Measurements from ENCODE around the gene CSPG4. TPM values are rescaled to one million over a fixed set of nuclear protein-coding genes. Genes with fewer than 3 reads are reported as not detected.

CSPG4 gene
- total and polyA plus RNA-seq, 2 of the 13 experiments (the other 11 are each of a cell fraction or from before 2014, with no cell fraction given) = 0.01 to 0.04 TPM

DNA sequence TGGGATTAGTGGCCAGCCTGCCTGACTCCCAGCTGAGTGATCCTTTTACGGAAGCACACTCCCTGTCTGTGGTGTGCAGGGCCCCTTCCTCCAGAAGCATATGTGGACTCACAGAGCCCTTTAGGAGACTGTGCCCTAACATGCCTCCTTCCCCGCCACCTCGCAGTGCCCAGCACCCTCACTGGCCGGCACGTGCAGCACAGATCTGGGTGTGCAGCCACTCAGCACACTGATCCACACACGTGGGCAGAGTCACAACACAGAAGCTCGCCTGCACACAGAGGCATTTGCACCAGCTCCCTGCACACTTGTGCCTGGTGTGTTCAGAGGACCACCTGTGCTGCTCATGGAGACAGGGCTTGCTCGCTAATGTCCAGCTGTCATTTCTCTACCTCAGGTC, 23.6 kb upstream of the CSPG4 start (continued):
- TF ChIP-seq, protein P1, sequence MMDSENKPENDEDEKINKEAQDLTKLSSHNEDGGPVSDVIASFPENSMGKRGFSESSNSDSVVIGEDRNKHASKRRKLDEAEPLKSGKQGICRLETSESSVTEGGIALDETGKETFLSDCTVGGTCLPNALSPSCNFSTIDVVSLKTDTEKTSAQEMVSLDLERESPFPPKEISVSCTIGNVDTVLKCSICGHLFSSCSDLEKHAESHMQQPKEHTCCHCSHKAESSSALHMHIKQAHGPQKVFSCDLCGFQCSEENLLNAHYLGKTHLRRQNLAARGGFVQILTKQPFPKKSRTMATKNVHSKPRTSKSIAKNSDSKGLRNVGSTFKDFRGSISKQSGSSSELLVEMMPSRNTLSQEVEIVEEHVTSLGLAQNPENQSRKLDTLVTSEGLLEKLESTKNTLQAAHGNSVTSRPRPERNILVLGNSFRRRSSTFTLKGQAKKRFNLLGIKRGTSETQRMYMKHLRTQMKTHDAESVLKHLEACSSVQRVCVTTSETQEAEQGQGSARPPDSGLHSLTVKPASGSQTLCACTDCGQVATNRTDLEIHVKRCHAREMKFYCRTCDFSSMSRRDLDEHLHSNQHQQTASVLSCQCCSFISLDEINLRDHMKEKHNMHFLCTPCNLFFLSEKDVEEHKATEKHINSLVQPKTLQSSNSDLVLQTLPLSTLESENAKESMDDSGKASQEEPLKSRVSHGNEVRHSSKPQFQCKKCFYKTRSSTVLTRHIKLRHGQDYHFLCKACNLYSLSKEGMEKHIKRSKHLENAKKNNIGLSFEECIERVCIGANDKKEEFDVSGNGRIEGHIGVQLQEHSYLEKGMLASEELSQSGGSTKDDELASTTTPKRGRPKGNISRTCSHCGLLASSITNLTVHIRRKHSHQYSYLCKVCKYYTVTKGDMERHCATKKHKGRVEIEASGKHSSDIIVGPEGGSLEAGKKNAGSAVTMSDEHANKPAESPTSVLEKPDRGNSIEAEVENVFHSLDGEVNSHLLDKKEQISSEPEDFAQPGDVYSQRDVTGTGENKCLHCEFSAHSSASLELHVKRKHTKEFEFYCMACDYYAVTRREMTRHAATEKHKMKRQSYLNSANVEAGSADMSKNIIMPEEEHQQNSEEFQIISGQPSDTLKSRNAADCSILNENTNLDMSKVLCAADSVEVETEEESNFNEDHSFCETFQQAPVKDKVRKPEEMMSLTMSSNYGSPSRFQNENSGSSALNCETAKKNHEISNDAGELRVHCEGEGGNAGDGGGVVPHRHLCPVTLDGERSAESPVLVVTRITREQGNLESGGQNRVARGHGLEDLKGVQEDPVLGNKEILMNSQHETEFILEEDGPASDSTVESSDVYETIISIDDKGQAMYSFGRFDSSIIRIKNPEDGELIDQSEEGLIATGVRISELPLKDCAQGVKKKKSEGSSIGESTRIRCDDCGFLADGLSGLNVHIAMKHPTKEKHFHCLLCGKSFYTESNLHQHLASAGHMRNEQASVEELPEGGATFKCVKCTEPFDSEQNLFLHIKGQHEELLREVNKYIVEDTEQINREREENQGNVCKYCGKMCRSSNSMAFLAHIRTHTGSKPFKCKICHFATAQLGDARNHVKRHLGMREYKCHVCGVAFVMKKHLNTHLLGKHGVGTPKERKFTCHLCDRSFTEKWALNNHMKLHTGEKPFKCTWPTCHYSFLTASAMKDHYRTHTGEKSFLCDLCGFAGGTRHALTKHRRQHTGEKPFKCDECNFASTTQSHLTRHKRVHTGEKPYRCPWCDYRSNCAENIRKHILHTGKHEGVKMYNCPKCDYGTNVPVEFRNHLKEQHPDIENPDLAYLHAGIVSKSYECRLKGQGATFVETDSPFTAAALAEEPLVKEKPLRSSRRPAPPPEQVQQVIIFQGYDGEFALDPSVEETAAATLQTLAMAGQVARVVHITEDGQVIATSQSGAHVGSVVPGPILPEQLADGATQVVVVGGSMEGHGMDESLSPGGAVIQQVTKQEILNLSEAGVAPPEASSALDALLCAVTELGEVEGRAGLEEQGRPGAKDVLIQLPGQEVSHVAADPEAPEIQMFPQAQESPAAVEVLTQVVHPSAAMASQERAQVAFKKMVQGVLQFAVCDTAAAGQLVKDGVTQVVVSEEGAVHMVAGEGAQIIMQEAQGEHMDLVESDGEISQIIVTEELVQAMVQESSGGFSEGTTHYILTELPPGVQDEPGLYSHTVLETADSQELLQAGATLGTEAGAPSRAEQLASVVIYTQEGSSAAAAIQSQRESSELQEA (CRISPR knock-in tag; IDR thresholded peaks at IDR 0.05; ENCODE audit: not compliant biosample characterization) = no peak
- peak; percentile 89; the same call in 1 of the 2 replicates for TF ChIP-seq ZNF768 (CRISPR knock-in tag; IDR thresholded peaks at IDR 0.05)
- TF ChIP-seq, protein P2, sequence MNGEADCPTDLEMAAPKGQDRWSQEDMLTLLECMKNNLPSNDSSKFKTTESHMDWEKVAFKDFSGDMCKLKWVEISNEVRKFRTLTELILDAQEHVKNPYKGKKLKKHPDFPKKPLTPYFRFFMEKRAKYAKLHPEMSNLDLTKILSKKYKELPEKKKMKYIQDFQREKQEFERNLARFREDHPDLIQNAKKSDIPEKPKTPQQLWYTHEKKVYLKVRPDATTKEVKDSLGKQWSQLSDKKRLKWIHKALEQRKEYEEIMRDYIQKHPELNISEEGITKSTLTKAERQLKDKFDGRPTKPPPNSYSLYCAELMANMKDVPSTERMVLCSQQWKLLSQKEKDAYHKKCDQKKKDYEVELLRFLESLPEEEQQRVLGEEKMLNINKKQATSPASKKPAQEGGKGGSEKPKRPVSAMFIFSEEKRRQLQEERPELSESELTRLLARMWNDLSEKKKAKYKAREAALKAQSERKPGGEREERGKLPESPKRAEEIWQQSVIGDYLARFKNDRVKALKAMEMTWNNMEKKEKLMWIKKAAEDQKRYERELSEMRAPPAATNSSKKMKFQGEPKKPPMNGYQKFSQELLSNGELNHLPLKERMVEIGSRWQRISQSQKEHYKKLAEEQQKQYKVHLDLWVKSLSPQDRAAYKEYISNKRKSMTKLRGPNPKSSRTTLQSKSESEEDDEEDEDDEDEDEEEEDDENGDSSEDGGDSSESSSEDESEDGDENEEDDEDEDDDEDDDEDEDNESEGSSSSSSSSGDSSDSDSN (CRISPR knock-in tag; IDR thresholded peaks at IDR 0.05) = no peak

Measured in HepG2 (cell line).